SU-DHL-6 (cell line): Measurements from ENCODE around the gene SOCS3.

Source experiments
- H2AFZ ChIP-seq: fragments of 200-600 bp; sonication (generic); 2 replicates; pipeline ENCODE4 v1.6.1; 2014; ENCODE audit warnings: low read depth, mild to moderate bottlenecking, moderate library complexity, mixed read lengths, antibody characterized with exemption, low read length; ENCODE audit not compliant: severe bottlenecking
- H3F3A ChIP-seq: fragments of 200-600 bp; shearing (Covaris generic); 2 replicates; pipeline ENCODE4 v1.6.0; 2016; ENCODE audit warnings: antibody characterized with exemption, mild to moderate bottlenecking; ENCODE audit not compliant: insufficient read depth
- H3K27ac ChIP-seq: fragments of 200-600 bp; sonication (generic); 2 replicates; pipeline ENCODE4 v1.5.1; 2016; ENCODE audit warnings: low read depth, mild to moderate bottlenecking, low read length, moderate library complexity, mixed read lengths
- H3K27me3 ChIP-seq: fragments of 200-600 bp; sonication (generic), shearing (Covaris generic); 2 replicates; pipeline ENCODE4 v1.6.0; 2014; ENCODE audit warnings: mild to moderate bottlenecking, low read length
- H3K36me3 ChIP-seq: fragments of 200-600 bp; sonication (generic); 2 replicates; pipeline ENCODE4 v1.6.1; 2014; ENCODE audit warnings: mild to moderate bottlenecking, low read length, mixed read lengths
- H3K4me2 ChIP-seq: fragments of 300-600, 200-600 bp; shearing (Covaris generic), sonication (generic); 2 replicates; pipeline ENCODE4 v1.6.0; 2014; ENCODE audit warnings: low read length, low read depth, mild to moderate bottlenecking; ENCODE audit not compliant: poor library complexity, severe bottlenecking
- H3K4me3 ChIP-seq: fragments of 200-600 bp; sonication (generic); 2 replicates; pipeline ENCODE4 v1.5.1; 2014; ENCODE audit warnings: antibody characterized with exemption, low read length, mild to moderate bottlenecking, mixed read lengths; ENCODE audit not compliant: insufficient read depth, poor library complexity, severe bottlenecking
- H3K79me2 ChIP-seq: fragments of 200-600 bp; sonication (generic); 2 replicates; pipeline ENCODE4 v1.6.1; 2014; ENCODE audit warnings: mild to moderate bottlenecking, low read length, moderate library complexity; ENCODE audit not compliant: insufficient read depth
- H3K9ac ChIP-seq: fragments of 200-600 bp; sonication (generic); 2 replicates; pipeline ENCODE4 v1.7.0; 2014; ENCODE audit warnings: mild to moderate bottlenecking, low read length
- H3K9me2 ChIP-seq: fragments of 200-600 bp; sonication (generic); replicated peaks from 2 replicates; pipeline ENCODE4 v1.6.1; 2014; ENCODE audit warnings: low read length; ENCODE audit not compliant: insufficient read depth
- H3K9me3 ChIP-seq: fragments of 200-600 bp; sonication (generic); 2 replicates; pipeline ENCODE4 v1.6.1; 2014; ENCODE audit warnings: low read length, mixed read lengths; ENCODE audit not compliant: insufficient read depth
- H4K20me1 ChIP-seq: fragments of 200-600 bp; sonication (generic); 2 replicates; pipeline ENCODE4 v1.6.1; 2014; ENCODE audit warnings: low read depth, mild to moderate bottlenecking, antibody characterized with exemption, low read length, moderate library complexity, mixed read lengths
- EZH2phosphoT487 ChIP-seq: fragments of 200-600 bp; sonication (generic), shearing (Covaris generic); conservative IDR thresholded peaks from 2 replicates; pipeline ENCODE4 v1.6.1; 2018; ENCODE audit warnings: mild to moderate bottlenecking, antibody characterized with exemption, low read length, moderate library complexity, mixed read lengths
- TF ChIP-seq, protein P1 (sequence below): fragments of 200-600 bp; sonication (generic); IDR thresholded peaks from one replicate; pipeline ENCODE4 v1.5.1; 2017; ENCODE audit warnings: antibody characterized with exemption, mild to moderate bottlenecking, low read length, moderate library complexity; ENCODE audit not compliant: insufficient read depth, poor library complexity, severe bottlenecking

Gene SOCS3

DNA sequence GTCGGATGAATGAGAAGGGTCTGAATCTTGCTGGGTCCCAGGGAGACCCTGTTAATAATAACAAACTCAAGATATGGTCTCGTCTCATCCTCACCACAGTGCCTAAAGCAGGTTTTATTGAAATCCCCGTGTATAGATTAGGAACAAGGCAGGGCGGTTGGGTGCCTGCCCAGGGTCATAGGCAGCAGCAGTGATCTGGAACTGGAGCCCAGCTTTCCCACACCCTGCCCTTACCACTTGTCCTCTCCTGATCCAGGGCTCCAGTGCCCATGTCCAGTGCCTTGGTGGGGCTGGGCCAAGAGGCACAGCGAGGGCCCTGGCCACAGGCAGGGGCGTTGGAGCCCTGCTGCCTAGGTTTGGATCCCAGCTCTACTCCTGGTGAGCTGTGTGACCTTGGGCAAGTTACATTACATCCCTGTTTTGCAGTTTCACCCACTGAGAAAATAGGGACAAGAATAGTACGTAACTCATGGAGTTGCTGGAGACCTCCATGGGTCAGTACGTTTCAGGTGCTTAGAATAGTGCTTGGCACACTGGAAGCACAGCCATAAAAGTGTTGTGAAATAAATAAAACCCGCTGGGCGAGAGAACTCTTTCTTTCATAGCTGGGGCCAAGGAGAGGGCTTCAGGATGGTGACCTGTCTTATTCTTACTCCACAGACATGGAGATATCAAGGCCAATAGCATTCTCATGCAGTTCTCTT is 13.9 kb downstream of the SOCS3 start:
- H3K4me2 ChIP-seq, result no peak overlapping the region
- no peak overlapping the region for H3K9ac ChIP-seq
- TF ChIP-seq EZH2phosphoT487, result no peak
- TF ChIP-seq, protein P1, sequence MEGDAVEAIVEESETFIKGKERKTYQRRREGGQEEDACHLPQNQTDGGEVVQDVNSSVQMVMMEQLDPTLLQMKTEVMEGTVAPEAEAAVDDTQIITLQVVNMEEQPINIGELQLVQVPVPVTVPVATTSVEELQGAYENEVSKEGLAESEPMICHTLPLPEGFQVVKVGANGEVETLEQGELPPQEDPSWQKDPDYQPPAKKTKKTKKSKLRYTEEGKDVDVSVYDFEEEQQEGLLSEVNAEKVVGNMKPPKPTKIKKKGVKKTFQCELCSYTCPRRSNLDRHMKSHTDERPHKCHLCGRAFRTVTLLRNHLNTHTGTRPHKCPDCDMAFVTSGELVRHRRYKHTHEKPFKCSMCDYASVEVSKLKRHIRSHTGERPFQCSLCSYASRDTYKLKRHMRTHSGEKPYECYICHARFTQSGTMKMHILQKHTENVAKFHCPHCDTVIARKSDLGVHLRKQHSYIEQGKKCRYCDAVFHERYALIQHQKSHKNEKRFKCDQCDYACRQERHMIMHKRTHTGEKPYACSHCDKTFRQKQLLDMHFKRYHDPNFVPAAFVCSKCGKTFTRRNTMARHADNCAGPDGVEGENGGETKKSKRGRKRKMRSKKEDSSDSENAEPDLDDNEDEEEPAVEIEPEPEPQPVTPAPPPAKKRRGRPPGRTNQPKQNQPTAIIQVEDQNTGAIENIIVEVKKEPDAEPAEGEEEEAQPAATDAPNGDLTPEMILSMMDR, result no peak
- no peak overlapping the region for H3K27ac ChIP-seq
- H3F3A ChIP-seq, result peaks cover 3% of the 10 kb centered on the region; the same call in 1 of the 2 replicates
- no peaks in the 10 kb centered on the region for H3K79me2 ChIP-seq
- no peaks in the 10 kb centered on the region for H3K27me3 ChIP-seq
- H2AFZ ChIP-seq, result no peak overlapping the region
- H4K20me1 ChIP-seq, result no peaks in the 10 kb centered on the region
- no peaks in the 10 kb centered on the region for H3K9me2 ChIP-seq
- no peaks in the 10 kb centered on the region for H3K9me3 ChIP-seq
- no peak overlapping the region for H3K4me3 ChIP-seq
- H3K36me3 ChIP-seq, result no peaks in the 10 kb centered on the region

DNA sequence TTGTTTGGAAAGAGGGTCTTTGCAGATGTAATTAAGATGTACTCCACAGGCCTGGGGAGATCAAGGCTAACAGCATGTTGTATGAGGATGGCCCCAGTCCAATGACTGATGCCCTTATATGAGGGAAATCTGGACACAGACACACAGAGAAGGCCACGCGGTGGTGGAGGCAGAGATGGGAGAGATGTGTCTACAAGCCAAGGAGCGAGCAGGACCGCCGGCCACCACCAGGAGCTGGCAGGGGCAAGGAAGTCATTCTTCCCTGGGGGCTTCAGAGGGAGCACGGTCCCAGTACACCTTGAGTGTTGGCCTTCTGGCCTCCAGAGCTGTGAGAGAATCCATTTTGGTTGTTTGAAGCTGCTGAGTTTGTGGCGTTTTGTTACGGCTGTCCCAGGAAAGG is 14.7 kb downstream of the SOCS3 start:
- no peaks in the 10 kb centered on the region for H3K79me2 ChIP-seq
- no peak overlapping the region for H3K4me2 ChIP-seq
- H3K27me3 ChIP-seq, result no peaks in the 10 kb centered on the region

DNA sequence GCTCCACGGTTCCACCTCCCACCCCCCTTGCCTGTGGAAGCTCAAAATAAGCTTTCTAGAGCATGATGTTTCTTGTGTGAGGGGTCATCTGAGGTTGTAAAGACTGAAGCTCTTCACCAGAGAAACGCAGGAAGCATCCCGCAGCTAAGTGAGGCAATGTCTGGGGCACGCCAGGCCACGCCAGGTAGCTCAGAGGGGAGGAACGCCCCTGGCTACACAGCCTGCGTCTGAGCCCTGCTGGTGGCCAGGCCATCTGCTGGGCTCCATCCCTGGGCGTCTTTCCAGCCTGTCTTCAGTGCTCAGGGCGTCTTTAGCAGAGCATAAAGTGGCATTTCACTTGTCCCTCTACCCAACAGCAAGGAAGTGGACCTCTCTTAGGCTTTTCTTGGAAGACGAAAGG is 15.2 kb downstream of the SOCS3 start:
- H4K20me1 ChIP-seq, result no peaks in the 10 kb centered on the region
- peaks cover 7% of the 10 kb centered on the region for H3F3A ChIP-seq
- no peak for TF ChIP-seq EZH2phosphoT487
- TF ChIP-seq, protein P1, result no peak
- H2AFZ ChIP-seq, result no peak overlapping the region
- no peaks in the 10 kb centered on the region for H3K79me2 ChIP-seq
- no peaks in the 10 kb centered on the region for H3K9me3 ChIP-seq
- H3K9me2 ChIP-seq, result no peaks in the 10 kb centered on the region
- H3K9ac ChIP-seq, result no peak overlapping the region
- no peaks in the 10 kb centered on the region for H3K36me3 ChIP-seq
- no peak overlapping the region for H3K27ac ChIP-seq
- H3K4me2 ChIP-seq, result no peak overlapping the region
- H3K27me3 ChIP-seq, result no peaks in the 10 kb centered on the region
- H3K4me3 ChIP-seq, result no peak overlapping the region

More for the DNA sequence above, 14.7 kb downstream of the SOCS3 start:
- H3K9me2 ChIP-seq, result no peaks in the 10 kb centered on the region
- no peaks in the 10 kb centered on the region for H4K20me1 ChIP-seq
- no peak for TF ChIP-seq EZH2phosphoT487
- TF ChIP-seq, protein P1, result no peak
- H3K9ac ChIP-seq, result no peak overlapping the region
- H2AFZ ChIP-seq, result no peak overlapping the region
- H3K4me3 ChIP-seq, result no peak overlapping the region
- peaks cover 6% of the 10 kb centered on the region for H3F3A ChIP-seq
- H3K36me3 ChIP-seq, result no peaks in the 10 kb centered on the region
- H3K9me3 ChIP-seq, result no peaks in the 10 kb centered on the region
- H3K27ac ChIP-seq, result no peak overlapping the region
